ENCODE measurements around the gene HCRTR1. TPM values are rescaled to one million over a fixed set of nuclear protein-coding genes. Genes with fewer than 3 reads are reported as not detected.

The HCRTR1 gene
- total RNA-seq, 3 donors from 2014 or later, result not detected

DNA sequence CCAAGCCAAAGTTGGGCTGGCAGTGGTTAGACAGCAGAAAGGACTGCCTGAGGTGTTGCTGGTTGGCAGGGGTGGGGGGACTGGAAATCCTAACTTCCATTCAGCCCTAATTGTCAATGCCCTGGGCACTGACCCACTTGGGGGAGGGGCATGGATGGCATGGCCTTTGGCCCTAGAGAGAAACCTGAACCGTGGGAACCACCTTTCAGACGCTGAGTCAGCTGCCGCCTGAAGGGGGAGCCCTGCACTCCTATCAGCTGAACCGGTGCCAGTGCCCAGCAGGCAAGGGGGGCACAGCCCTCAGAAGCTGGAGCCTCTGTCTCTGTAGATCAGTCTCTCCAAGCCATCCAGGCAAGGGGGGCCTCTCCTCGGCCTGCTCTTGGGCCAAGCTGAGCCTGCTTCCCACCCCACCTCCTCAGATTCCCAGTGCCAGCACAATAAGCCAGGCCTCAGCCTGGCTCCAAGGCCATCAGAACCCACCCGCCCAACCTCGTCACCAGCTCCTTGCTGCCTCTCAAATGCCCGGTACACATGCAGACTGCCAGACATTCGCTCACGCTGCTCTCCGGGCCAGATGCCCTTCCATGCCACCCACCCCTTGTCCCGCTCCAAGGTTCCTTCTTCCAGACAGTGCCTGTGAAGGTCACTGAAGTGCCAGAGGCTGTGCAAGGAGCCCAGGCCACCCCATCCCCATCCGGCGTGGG lies 29.6 kb upstream of the HCRTR1 start:
- Histone ChIP-seq H3K9me3 (no peaks in the 10 kb centered on the region), H3K4me1 (ENCODE audit: low read depth) (peaks cover 38% of the 10 kb centered on the region), H3K36me3 (ENCODE audit: low read depth) (no peaks in the 10 kb centered on the region), H3K4me3 (no peak overlapping the region)
- ATAC-seq (peak; percentile 71), DNase-seq (peak; percentile 81 to 86 (median 83))
- TF ChIP-seq, protein P1, sequence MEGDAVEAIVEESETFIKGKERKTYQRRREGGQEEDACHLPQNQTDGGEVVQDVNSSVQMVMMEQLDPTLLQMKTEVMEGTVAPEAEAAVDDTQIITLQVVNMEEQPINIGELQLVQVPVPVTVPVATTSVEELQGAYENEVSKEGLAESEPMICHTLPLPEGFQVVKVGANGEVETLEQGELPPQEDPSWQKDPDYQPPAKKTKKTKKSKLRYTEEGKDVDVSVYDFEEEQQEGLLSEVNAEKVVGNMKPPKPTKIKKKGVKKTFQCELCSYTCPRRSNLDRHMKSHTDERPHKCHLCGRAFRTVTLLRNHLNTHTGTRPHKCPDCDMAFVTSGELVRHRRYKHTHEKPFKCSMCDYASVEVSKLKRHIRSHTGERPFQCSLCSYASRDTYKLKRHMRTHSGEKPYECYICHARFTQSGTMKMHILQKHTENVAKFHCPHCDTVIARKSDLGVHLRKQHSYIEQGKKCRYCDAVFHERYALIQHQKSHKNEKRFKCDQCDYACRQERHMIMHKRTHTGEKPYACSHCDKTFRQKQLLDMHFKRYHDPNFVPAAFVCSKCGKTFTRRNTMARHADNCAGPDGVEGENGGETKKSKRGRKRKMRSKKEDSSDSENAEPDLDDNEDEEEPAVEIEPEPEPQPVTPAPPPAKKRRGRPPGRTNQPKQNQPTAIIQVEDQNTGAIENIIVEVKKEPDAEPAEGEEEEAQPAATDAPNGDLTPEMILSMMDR (IDR thresholded peaks at IDR 0.05), result peak; percentile 75
- intact Hi-C loops (cut with DNase I, micrococcal nuclease), result no loop called here

DNA sequence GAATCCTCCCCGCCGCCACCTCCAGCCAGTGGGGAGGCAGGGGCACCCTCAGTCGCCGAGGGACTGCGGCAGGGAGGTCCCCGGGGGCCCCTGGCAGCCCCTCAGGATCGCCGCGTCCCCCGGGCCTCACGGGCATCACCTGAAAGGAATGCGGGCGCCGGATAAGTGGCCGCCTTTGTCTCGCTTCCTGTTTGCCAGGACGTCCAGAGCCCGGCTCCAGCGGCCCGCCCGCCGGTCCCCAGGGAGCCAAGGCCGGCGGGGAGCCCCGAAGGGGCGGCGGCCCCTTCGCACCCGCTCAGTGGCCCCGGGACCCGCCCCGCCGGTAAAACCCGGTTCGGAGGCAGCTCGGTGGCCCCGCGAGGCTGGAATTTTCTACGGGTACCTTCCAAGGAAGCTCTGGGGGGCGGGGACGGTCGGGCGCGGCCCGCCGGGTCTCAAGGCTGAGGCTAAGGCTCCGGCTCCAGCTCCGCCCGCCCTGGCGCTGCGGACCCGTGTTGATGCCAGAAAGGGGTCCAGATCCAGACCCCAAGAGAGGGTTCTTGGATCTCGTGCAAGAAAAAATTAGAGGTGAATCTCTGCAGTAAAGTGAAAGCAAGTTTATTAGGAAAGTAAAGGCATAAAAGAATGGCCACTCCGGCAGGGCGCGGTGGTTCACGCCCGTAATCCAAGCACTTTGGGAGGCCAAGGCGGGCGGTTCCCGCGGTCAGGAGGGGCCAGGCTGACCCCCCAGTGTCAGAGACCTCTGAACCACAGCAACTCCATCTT lies 28.6 kb upstream of the HCRTR1 start:
- ATAC-seq (peak; percentile 62), DNase-seq (peak; percentile 71 to 80 (median 77))
- peaks cover 28% of the 10 kb centered on the region for H3K4me1 ChIP-seq (ENCODE audit: low read depth)
- peak overlapping the region; percentile 5 for H3K4me3 ChIP-seq
- H3K36me3 ChIP-seq (ENCODE audit: low read depth), result no peaks in the 10 kb centered on the region
- H3K9me3 ChIP-seq, result no peaks in the 10 kb centered on the region
- intact Hi-C loops (cut with DNase I, micrococcal nuclease), result no loop called here
- TF ChIP-seq, protein P1 (IDR thresholded peaks at IDR 0.05), result no peak

DNA sequence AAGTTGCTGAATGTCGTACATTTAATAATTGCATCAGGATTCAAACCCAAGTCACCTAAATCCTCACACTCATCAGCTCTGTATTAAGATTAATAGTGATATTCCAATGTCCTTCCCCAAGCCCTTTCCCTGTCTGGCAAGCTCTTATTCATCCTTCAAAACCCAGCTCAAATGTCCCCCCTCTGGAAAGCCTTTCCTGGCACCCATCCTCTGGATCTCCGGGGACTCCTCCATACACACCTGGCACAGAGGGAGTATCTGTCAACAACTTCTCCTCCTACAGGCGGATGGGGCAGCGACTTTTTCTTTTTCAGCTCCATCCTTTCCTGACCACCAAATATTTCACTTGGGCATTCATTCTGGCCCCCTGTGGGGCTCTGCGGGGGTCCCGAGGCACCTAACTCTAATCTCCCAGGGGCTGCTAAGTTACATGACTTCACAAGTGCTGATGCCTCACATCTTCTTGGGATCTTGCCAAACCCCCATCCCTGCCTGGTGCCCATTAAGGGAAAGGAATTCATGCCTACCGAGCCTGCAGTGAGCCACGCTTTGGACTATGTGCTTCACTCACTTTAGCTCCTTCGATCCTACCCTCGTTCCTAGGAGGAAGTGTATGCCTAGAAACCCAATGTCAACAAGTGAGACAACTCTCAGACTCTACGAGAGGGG lies 25.9 kb upstream of the HCRTR1 start:
- no peaks in the 10 kb centered on the region for H3K36me3 ChIP-seq (ENCODE audit: low read depth)
- H3K4me3 ChIP-seq, result no peak overlapping the region
- no peaks in the 10 kb centered on the region for H3K9me3 ChIP-seq
- intact Hi-C loops (cut with DNase I, micrococcal nuclease), result no loop called here
- H3K4me1 ChIP-seq (ENCODE audit: low read depth), result peaks cover 20% of the 10 kb centered on the region
- ATAC-seq (peak; percentile 18), DNase-seq (no peak)
- TF ChIP-seq, protein P1 (IDR thresholded peaks at IDR 0.05), result no peak

DNA sequence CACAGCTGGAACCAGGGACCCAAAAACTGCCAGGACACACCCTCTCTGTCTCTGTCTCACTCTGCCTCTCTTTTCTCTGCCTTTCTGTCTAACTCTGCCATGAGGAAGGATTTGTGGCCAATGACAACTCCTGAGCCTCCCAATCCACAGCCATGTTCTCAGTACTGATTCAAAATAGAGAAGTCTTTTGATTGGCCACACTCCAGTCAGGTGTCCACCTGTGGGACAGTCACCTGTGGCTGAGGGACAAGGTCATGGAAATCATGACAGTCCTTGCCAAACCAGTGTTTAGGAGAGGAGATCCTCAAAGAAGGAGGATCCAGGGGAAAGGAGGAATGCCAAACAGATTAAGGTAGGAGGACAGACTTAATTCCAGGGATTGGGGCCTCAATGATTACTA lies 25.4 kb upstream of the HCRTR1 start:
- TF ChIP-seq, protein P1 (IDR thresholded peaks at IDR 0.05), result no peak
- Histone ChIP-seq H3K4me1 (ENCODE audit: low read depth) (peaks cover 20% of the 10 kb centered on the region), H3K9me3 (no peaks in the 10 kb centered on the region), H3K4me3 (no peak overlapping the region), H3K36me3 (ENCODE audit: low read depth) (no peaks in the 10 kb centered on the region)
- no peak for DNase-seq
- no peak for ATAC-seq
- intact Hi-C loops (cut with DNase I, micrococcal nuclease), result no loop called here

DNA sequence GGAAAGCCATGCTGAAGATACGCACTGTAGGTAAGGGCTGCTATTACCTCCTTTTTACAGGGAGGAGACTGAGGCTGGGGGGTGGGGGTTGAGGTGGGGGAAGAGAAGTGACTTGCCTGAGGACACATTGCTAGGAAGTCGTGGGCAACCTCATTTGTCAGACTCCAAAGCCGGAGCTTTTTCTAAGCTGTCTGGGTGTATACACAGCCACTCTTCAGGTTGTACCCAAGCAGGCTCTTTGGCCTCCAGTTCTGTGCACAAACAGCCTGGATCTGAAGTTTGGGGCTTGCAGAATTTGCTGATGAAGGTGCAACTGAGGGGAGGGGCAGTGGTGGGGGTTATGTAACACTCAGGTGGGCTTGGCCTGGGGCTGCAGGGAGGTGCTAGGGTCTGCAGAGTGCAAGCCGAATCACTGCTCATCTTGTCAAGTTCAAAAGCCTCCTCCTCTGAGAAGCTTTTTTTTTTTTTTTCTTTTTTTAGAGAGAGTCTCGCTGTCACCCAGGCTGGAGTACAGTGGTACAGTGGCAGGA lies 24.3 kb upstream of the HCRTR1 start:
- H3K36me3 ChIP-seq (ENCODE audit: low read depth), result no peaks in the 10 kb centered on the region
- TF ChIP-seq, protein P1 (IDR thresholded peaks at IDR 0.05), result no peak
- no peak for DNase-seq
- H3K4me1 ChIP-seq (ENCODE audit: low read depth), result peaks cover 12% of the 10 kb centered on the region
- ATAC-seq, result no peak
- no peak overlapping the region for H3K4me3 ChIP-seq
- no peaks in the 10 kb centered on the region for H3K9me3 ChIP-seq
- intact Hi-C loops (cut with DNase I, micrococcal nuclease), result no loop called here
